ENCODE measurements around the gene PPIAL4G. TPM values are rescaled to one million over a fixed set of nuclear protein-coding genes. Genes with fewer than 3 reads are reported as not detected.
"Not testable (repeated sequence)": the region's sequence is repeated elsewhere in the genome, so short reads cannot be mapped to it uniquely, and the experiment has no call there.

Gene PPIAL4G
- polyA plus RNA-seq, 6 donors from 2014 or later = 0.07 to 0.08 TPM; not detected in 4

GRCh38 chr1:148458901-148459581 lies 24.1 kb downstream of the PPIAL4G start:
- peak; percentile 72 for DNase-seq
- H3K36me3 Mint-ChIP-seq; ATAC-seq (ENCODE audit: low read depth in 2 of 2); H3K27me3 Mint-ChIP-seq; H3K4me1 Mint-ChIP-seq; H3K9me3 Mint-ChIP-seq: not testable (repeated sequence)
- Mint-ChIP-seq H3K4me3 (peak overlapping the region; percentile 74 to 97 (median 83)), H3K27ac (peak overlapping the region; percentile 26 to 94 (median 68))

GRCh38 chr1:148458398-148458797 lies 24.7 kb downstream of the PPIAL4G start:
- H3K27me3 Mint-ChIP-seq = not testable (repeated sequence)

GRCh38 chr1:148452845-148453244 lies 30.3 kb downstream of the PPIAL4G start:
- H3K27ac Mint-ChIP-seq; DNase-seq; H3K27me3 Mint-ChIP-seq; H3K9me3 Mint-ChIP-seq; H3K36me3 Mint-ChIP-seq; ATAC-seq (ENCODE audit: low read depth in 2 of 2); H3K4me3 Mint-ChIP-seq; H3K4me1 Mint-ChIP-seq: not testable (repeated sequence)

More at GRCh38 chr1:148458398-148458797, 24.7 kb downstream of the PPIAL4G start:
- not testable (repeated sequence) for H3K4me1 Mint-ChIP-seq; H3K36me3 Mint-ChIP-seq; H3K9me3 Mint-ChIP-seq; ATAC-seq (ENCODE audit: low read depth in 2 of 2)
- H3K4me3 Mint-ChIP-seq = peak overlapping the region; percentile 78 to 98 (median 94)
- peak overlapping the region; percentile 94 to 99 (median 98) for H3K27ac Mint-ChIP-seq
- DNase-seq = peak; percentile 73

GRCh38 chr1:148439654-148440325 lies 43.3 kb downstream of the PPIAL4G start:
- H3K27me3 Mint-ChIP-seq; H3K36me3 Mint-ChIP-seq; ATAC-seq (ENCODE audit: low read depth in 2 of 2); DNase-seq; H3K4me3 Mint-ChIP-seq; H3K9me3 Mint-ChIP-seq: not testable (repeated sequence)
- H3K4me1 Mint-ChIP-seq = peaks cover 0 to 19% (median 14%) of the 10 kb centered on the region in 3 donors
- H3K27ac Mint-ChIP-seq = peak overlapping the region in 1 of 6 donors; percentile 74

GRCh38 chr1:148435406-148435805 lies 47.7 kb downstream of the PPIAL4G start:
- Mint-ChIP-seq H3K36me3 (peaks cover 4 to 8% of the 10 kb centered on the region in 2 donors), H3K4me3 (no peak overlapping the region), H3K9me3 (no peaks in the 10 kb centered on the region), H3K4me1 (peaks cover 5 to 19% (median 16%) of the 10 kb centered on the region in 3 donors), H3K27ac (no peak overlapping the region), H3K27me3 (no peaks in the 10 kb centered on the region)
- DNase-seq (no peak), ATAC-seq (ENCODE audit: low read depth in 2 of 2) (no peak)

GRCh38 chr1:148434832-148435231 lies 48.3 kb downstream of the PPIAL4G start:
- Mint-ChIP-seq H3K4me1 (peaks cover 5 to 17% (median 13%) of the 10 kb centered on the region in 3 donors), H3K9me3 (no peaks in the 10 kb centered on the region), H3K36me3 (peaks cover 4 to 8% of the 10 kb centered on the region in 2 donors), H3K4me3 (no peak overlapping the region), H3K27me3 (no peaks in the 10 kb centered on the region), H3K27ac (peak overlapping the region in 1 of 6 donors; percentile 76)
- ATAC-seq (ENCODE audit: low read depth in 2 of 2) (no peak), DNase-seq (no peak)

GRCh38 chr1:148432916-148433317 lies 50.2 kb downstream of the PPIAL4G start:
- H3K36me3 Mint-ChIP-seq = peaks cover 4 to 18% of the 10 kb centered on the region in 2 donors
- DNase-seq; H3K27me3 Mint-ChIP-seq; ATAC-seq (ENCODE audit: low read depth in 2 of 2); H3K9me3 Mint-ChIP-seq; H3K4me1 Mint-ChIP-seq; H3K27ac Mint-ChIP-seq; H3K4me3 Mint-ChIP-seq: not testable (repeated sequence)

Other genes with a start within 250 kb of the PPIAL4G start
- 10 to 100 TPM; 34.0 to 58.3 (median 44.6) TPM for gene NBPF14, start 112.7 kb upstream of the PPIAL4G start, polyA plus RNA-seq (ENCODE audit: low read depth in 6 of 6)

All from naive B cell (primary cell).